ENCODE measurements around the gene FKBP1B.
"Not testable (repeated sequence)": the region's sequence is repeated elsewhere in the genome, so short reads cannot be mapped to it uniquely, and the experiment has no call there.

Gene FKBP1B

GRCh38 chr2:24049485-24050021, at the start of gene FKBP1B:
TSS of gene FKBP1B (plus strand) at chr2:24049741. CDS start at chr2:24049850, 109 bp downstream.
- peak; percentile 5 for DNase-seq

GRCh38 chr2:24007693-24008092, 41.8 kb upstream of the FKBP1B start:
- DNase-seq = no peak

GRCh38 chr2:24008672-24009366, 40.7 kb upstream of the FKBP1B start:
- DNase-seq = no peak

GRCh38 chr2:24009367-24009679, 40.2 kb upstream of the FKBP1B start:
- DNase-seq = no peak

GRCh38 chr2:24009680-24010476, 39.7 kb upstream of the FKBP1B start, which contains the start of gene MFSD2B:
TSS of gene MFSD2B (plus strand) at chr2:24010085. CDS start at chr2:24010097, 12 bp downstream.
- no peak for DNase-seq

- DNase-seq = no peak
Measured at GRCh38 chr2:24010477-24011249, 38.9 kb upstream of the FKBP1B start.

GRCh38 chr2:24011250-24012104, 38.1 kb upstream of the FKBP1B start:
- no peak for DNase-seq

GRCh38 chr2:24012521-24013188, 36.9 kb upstream of the FKBP1B start:
- DNase-seq = no peak

- DNase-seq = not testable (repeated sequence)
Measured at GRCh38 chr2:24014902-24015301, 34.6 kb upstream of the FKBP1B start.

GRCh38 chr2:24015562-24016375, 33.8 kb upstream of the FKBP1B start:
- DNase-seq = no peak

- DNase-seq = no peak
Measured at GRCh38 chr2:24016376-24016761, 33.2 kb upstream of the FKBP1B start.

- no peak for DNase-seq
Measured at GRCh38 chr2:24016853-24017703, 32.5 kb upstream of the FKBP1B start.

GRCh38 chr2:24017711-24018110, 31.8 kb upstream of the FKBP1B start:
- no peak for DNase-seq

- no peak for DNase-seq
Measured at GRCh38 chr2:24018241-24018640, 31.3 kb upstream of the FKBP1B start.

- DNase-seq = no peak
Measured at GRCh38 chr2:24019729-24020128, 29.8 kb upstream of the FKBP1B start.

GRCh38 chr2:24020244-24020643, 29.3 kb upstream of the FKBP1B start:
- no peak for DNase-seq

- DNase-seq = no peak
Measured at GRCh38 chr2:24021122-24021998, 28.2 kb upstream of the FKBP1B start.

GRCh38 chr2:24022324-24022974, 27.1 kb upstream of the FKBP1B start:
- no peak for DNase-seq
